HepG2 (cell line): ENCODE data around the gene TMEFF1. TPM values are rescaled to one million over a fixed set of nuclear protein-coding genes. Genes with fewer than 3 reads are reported as not detected.
A peak's percentile ranks its signal among the peaks of the same experiment; 100 is the strongest.

Experiments used
- ATAC-seq: fragments of 200-7000 bp; cut with Tn5 transposase; 3 replicates; pipeline ENCODE4 v1.9.1; 2020; ENCODE audit warnings: mild to moderate bottlenecking, moderate library complexity
- BruUV-seq: library from RNA; stranded (reverse); fragments of 400-500 nt; replicated peaks from 2 replicates; lab custom pipeline; 2021; lab: Mats Ljungman, UMichigan
- CTCF ChIA-PET: fragments of 300-600 bp; formaldehyde crosslinking; extraction: SDS; loops from one replicate; lab custom pipeline; 2021; ENCODE audit warnings: low total read pairs, inconsistent platforms, low intra/inter-chr PET ratio; lab: Yijun Ruan, JAX
- POLR2A ChIA-PET: fragments of 350-600 bp; sonication (Branson Sonifier 250); formaldehyde crosslinking; loops from one replicate; lab custom pipeline; 2020; ENCODE audit warnings: antibody characterized with exemption, inconsistent platforms; lab: Yijun Ruan, JAX
- DNase-seq: peaks from one replicate; pipeline ENCODE4 v3.0.0-alpha.2; 2015; ENCODE audit warnings: low spot score
- FAIRE-seq: peaks from 3 replicates; lab custom pipeline; 2011; peaks lifted over from hg19 to GRCh38; lab: Jason Lieb, UNC
- H2AFZ ChIP-seq: one replicate; pipeline ENCODE4 v1.6.1; 2011; ENCODE audit warnings: low read length, inconsistent platforms
- H3K27ac ChIP-seq: fragments of 300-600 bp; 3 replicates; pipeline ENCODE4 v1.8.0; 2011; ENCODE audit warnings: mixed run types, mild to moderate bottlenecking, mixed read lengths, low read length, inconsistent platforms; ENCODE audit not compliant: insufficient read depth; ENCODE audit errors: extremely low read length
- H3K27me3 ChIP-seq, 2 experiments: fragments of 200-600 bp in 1 of 2; 2 replicates in 1 of 2; 3 replicates in 1 of 2; pipeline versions ENCODE4 v1.6.0 to v1.8.0; 2011; ENCODE audit warnings: low read length in 2 of 2, mild to moderate bottlenecking in 2 of 2, moderate library complexity in 2 of 2, inconsistent platforms in 1 of 2; ENCODE audit not compliant: insufficient read depth in 2 of 2, control insufficient read depth in 1 of 2
- H3K36me3 ChIP-seq, 2 experiments: fragments of 200-600 bp in 1 of 2; replicated peaks in 1 of 2; 2 replicates in 1 of 2; 3 replicates in 1 of 2; pipeline versions ENCODE4 v1.5.1 to v1.8.0; 2011; ENCODE audit warnings: low read length in 2 of 2, inconsistent platforms in 1 of 2; ENCODE audit not compliant: insufficient read depth in 2 of 2, control insufficient read depth in 1 of 2
- H3K4me1 ChIP-seq: 2 replicates; pipeline ENCODE4 v1.5.1; 2012; ENCODE audit warnings: low read length, inconsistent platforms; ENCODE audit not compliant: insufficient read depth
- H3K4me2 ChIP-seq: 2 replicates; pipeline ENCODE4 v1.6.0; 2011; ENCODE audit warnings: low read depth, low read length, inconsistent platforms
- H3K4me3 ChIP-seq, 3 experiments: fragments of 200-600 bp in 1 of 3; sonication (generic), shearing (Covaris generic) in 1 of 3; replicated peaks in 1 of 3; 2 replicates each; pipeline ENCODE4 v1.5.1; 2011 to 2016; ENCODE audit warnings: low read length in 3 of 3, inconsistent platforms in 2 of 3, low read depth in 2 of 3, mild to moderate bottlenecking in 2 of 3, control low read depth in 1 of 3, mixed read lengths in 1 of 3; ENCODE audit not compliant: insufficient read depth in 1 of 3
- H3K79me2 ChIP-seq: one replicate; pipeline ENCODE4 v1.6.1; 2011; ENCODE audit warnings: low read length, inconsistent platforms; ENCODE audit not compliant: insufficient read depth
- H3K9ac ChIP-seq: 2 replicates; pipeline ENCODE4 v1.6.0; 2011; ENCODE audit warnings: mild to moderate bottlenecking, low read depth, low read length, inconsistent platforms; ENCODE audit not compliant: insufficient read depth
- H3K9me3 ChIP-seq: 2 replicates; pipeline ENCODE4 v1.5.1; 2012; ENCODE audit warnings: mild to moderate bottlenecking, low read length
- H4K20me1 ChIP-seq: 2 replicates; pipeline ENCODE4 v1.6.0; 2011; ENCODE audit warnings: inconsistent platforms, mild to moderate bottlenecking, low read length, moderate library complexity; ENCODE audit not compliant: insufficient read depth
- KIAA2018 ChIP-seq: sonication (generic); formaldehyde crosslinking; IDR thresholded peaks from 2 replicates; pipeline ENCODE4 v1.5.0; 2020; ENCODE audit warnings: mild to moderate bottlenecking, missing genetic modification reagents, borderline replicate concordance
- MAZ ChIP-seq, 2 experiments: sonication (generic) in 1 of 2; formaldehyde crosslinking in 1 of 2; IDR thresholded peaks; 2 replicates each; pipeline versions ENCODE4 v1.5.0 to v1.6.1; 2012 to 2020; ENCODE audit warnings: low read depth in 2 of 2, mild to moderate bottlenecking in 2 of 2, borderline replicate concordance in 1 of 2, improper control_type of control experiment in 1 of 2, low read length in 1 of 2, missing genetic modification reagents in 1 of 2, moderate library complexity in 1 of 2
- PITX1 ChIP-seq: sonication (generic); formaldehyde crosslinking; IDR thresholded peaks from 2 replicates; pipeline ENCODE4 v1.5.1; 2020; ENCODE audit warnings: mild to moderate bottlenecking, missing genetic modification reagents
- TCF7L2 ChIP-seq: IDR thresholded peaks from 2 replicates; pipeline ENCODE4 v1.6.1; 2011; ENCODE audit warnings: mild to moderate bottlenecking, low read depth, low read length, moderate library complexity
- U2AF1 ChIP-seq: fragments of 200-400 bp; formaldehyde crosslinking; optimal IDR thresholded peaks from 2 replicates; pipeline ENCODE3; 2017; ENCODE audit warnings: mild to moderate bottlenecking, low read depth, low read length
- YY1 ChIP-seq: IDR thresholded peaks from 2 replicates; pipeline ENCODE4 v1.6.1; 2011; ENCODE audit warnings: low read length, low read depth, moderate library complexity, mild to moderate bottlenecking; ENCODE audit not compliant: insufficient read depth, insufficient replicate concordance
- ZNF232 ChIP-seq: sonication (generic); formaldehyde crosslinking; IDR thresholded peaks from 2 replicates; pipeline ENCODE4 v1.4.0; 2020; ENCODE audit warnings: missing genetic modification reagents, borderline replicate concordance
- ZNF251 ChIP-seq: sonication (generic); formaldehyde crosslinking; IDR thresholded peaks from 2 replicates; pipeline ENCODE4 v1.9.0; 2021; ENCODE audit warnings: mild to moderate bottlenecking, missing genetic modification reagents
- ZNF570 ChIP-seq: sonication (generic); formaldehyde crosslinking; IDR thresholded peaks from 2 replicates; pipeline ENCODE4 v1.4.0; 2020; ENCODE audit warnings: mild to moderate bottlenecking, missing genetic modification reagents, borderline replicate concordance
- ZNF777 ChIP-seq: sonication (generic); formaldehyde crosslinking; IDR thresholded peaks from 2 replicates; pipeline ENCODE4 v1.4.0; 2020; ENCODE audit warnings: missing genetic modification reagents
- WGBS: methylation state at CpG from one replicate; pipeline ENCODE4 v1.1.6; 2017; ENCODE audit warnings: low lambda C conversion rate; 5-methylcytosine and 5-hydroxymethylcytosine counted together
- in situ Hi-C: cut with HindIII; loops from 2 replicates; pipeline ENCODE4 v1.10.0; 2017; ENCODE audit warnings: low pct_unique_long_range_greater_than_20kb; ENCODE audit not compliant: extremely low pct_ligation_motif_present
- intact Hi-C: fragments of 100-400 bp; cut with micrococcal nuclease; formaldehyde crosslinking; loops from one replicate; pipeline ENCODE4 v1.10.0; 2022; ENCODE audit not compliant: unreplicated experiment
- polyA plus RNA-seq, 8 experiments: library from polyadenylated mRNA; depleted of rRNA in 3 of 8; stranded (reverse) in 7 of 8; unstranded in 1 of 8; fragments of >200 nt; fragmentation: Illumina TruSeq in 4 of 8; extraction: Trizol in 4 of 8; gene quantifications; 2 replicates each; pipeline versions ENCODE4 v1.2.1 to v1.2.3, GENCODE V29; 2011 to 2016; ENCODE audit warnings: low read depth in 4 of 8, missing spikeins in 1 of 8, mixed read lengths in 1 of 8; ENCODE audit not compliant: insufficient read depth in 1 of 8
- total RNA-seq, 5 experiments: library from RNA; depleted of rRNA; stranded (reverse); fragments of >200 nt; fragmentation: Illumina TruSeq; extraction: Trizol; gene quantifications; 2 replicates each; pipeline ENCODE4 v1.2.3, GENCODE V29; 2016; ENCODE audit warnings: low read depth in 1 of 5
- TF ChIP-seq, protein P1 (sequence below): sonication (generic); formaldehyde crosslinking; IDR thresholded peaks from 2 replicates; pipeline ENCODE4 v1.5.0; 2020; ENCODE audit warnings: missing genetic modification reagents, mild to moderate bottlenecking, borderline replicate concordance
- TF ChIP-seq, protein P2 (sequence below): IDR thresholded peaks from 2 replicates; pipeline ENCODE4 v1.6.1; 2016; ENCODE audit warnings: missing compliant biosample characterization, missing genetic modification reagents, borderline replicate concordance

The TMEFF1 gene
- total and polyA plus RNA-seq, 2 of the 13 experiments (the other 11 are each of a cell fraction or from before 2014, with no cell fraction given) = 0.87 to 1.9 TPM

DNA sequence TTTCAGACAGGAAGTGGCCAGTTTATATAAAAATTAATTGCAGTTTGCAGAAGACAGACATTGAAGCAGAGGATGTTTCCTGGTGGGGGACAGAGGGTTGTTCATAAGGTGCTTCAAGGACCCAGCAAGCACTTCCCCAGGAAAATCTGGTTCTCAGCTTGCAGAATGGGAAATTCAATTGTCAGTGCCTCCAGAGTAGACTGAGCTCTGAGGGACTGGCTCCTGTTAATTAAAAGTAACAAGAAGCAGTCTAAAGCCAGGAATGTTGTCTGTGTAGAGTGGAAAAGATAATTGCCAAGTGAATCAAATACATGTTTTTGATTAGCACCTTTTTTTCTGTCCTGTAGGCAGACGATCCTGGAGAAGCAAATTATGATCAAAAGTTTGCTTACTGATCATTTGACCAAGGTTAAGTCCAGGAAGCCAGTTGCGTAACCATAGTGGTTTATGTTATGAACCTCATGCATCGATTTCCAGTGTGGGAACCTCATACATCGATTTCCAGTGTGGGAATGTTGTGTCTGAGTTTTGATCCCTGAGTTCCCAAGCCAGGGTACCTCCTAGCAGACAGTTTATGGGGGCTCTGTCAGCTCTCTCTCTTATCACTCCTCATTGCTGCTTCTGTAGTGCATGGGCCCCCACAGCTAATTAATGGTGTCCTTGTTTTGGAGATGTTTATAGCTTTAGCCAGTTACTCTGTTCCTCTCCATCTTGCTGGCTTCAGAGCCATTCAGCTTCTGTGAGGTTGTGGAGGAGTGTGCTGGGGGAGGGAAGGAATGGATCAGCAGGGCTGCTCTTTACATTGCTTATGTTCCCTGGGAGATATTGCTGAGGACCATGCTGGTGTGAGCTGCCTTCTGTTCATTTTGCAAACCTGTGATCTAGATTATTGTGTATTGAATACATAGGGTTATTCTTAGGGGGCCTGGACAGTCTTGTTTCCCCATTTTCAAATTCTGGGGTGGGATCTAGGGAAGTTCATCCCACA lies 28.9 kb upstream of the TMEFF1 start:
- Histone ChIP-seq H3K9me3 (no peaks in the 10 kb centered on the region), H3K36me3 (peaks cover 4 to 7% of the 10 kb centered on the region in 2 experiments; a peak in 4 of 5 replicates), H3K27me3 (no peaks in the 10 kb centered on the region), H4K20me1 (no peaks in the 10 kb centered on the region), H3K4me1 (peaks cover 21% of the 10 kb centered on the region), H3K9ac (no peak overlapping the region), H3K27ac (no peak overlapping the region), H3K4me2 (peak overlapping the region; percentile 8; the same call in 1 of the 2 replicates), H3K79me2 (peaks cover 8% of the 10 kb centered on the region), H3K4me3 (no peak overlapping the region), H2AFZ (no peak overlapping the region)
- WGBS = 37% methylated on average over 4 of the region's 4 CpGs
- peak; percentile 26 for FAIRE-seq
- intact Hi-C loops (no loop called here), in situ Hi-C loops (no loop called here)
- POLR2A ChIA-PET = no interaction called here
- DNase-seq = peak; percentile 47
- no TSS peak for BruUV-seq
- peak; percentile 83 for ATAC-seq
- CTCF ChIA-PET = no interaction called here
- TF ChIP-seq PITX1 (CRISPR knock-in tag) (peak; percentile 74; the same call in 1 of the 2 replicates), YY1 (no peak), ZNF251 (CRISPR knock-in tag) (no peak), U2AF1 (no peak), ZNF777 (no peak), TCF7L2 (no peak), MAZ (IDR thresholded peaks at IDR 0.05; ENCODE audit: borderline replicate concordance, low read depth, low read length) (no peak), MAZ (CRISPR knock-in tag; IDR thresholded peaks at IDR 0.05; ENCODE audit: low read depth) (0 out of 2 replicates have a peak, but pooled peaks have one; percentile 30), ZNF570 (CRISPR knock-in tag) (no peak), ZNF232 (CRISPR knock-in tag) (no peak), KIAA2018 (CRISPR knock-in tag) (no peak)
- TF ChIP-seq, protein P1, sequence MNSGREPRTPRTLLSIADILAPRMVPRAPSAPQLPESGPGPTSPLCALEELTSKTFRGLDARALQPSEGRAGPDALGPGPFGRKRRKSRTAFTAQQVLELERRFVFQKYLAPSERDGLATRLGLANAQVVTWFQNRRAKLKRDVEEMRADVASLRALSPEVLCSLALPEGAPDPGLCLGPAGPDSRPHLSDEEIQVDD = no peak
- TF ChIP-seq, protein P2, sequence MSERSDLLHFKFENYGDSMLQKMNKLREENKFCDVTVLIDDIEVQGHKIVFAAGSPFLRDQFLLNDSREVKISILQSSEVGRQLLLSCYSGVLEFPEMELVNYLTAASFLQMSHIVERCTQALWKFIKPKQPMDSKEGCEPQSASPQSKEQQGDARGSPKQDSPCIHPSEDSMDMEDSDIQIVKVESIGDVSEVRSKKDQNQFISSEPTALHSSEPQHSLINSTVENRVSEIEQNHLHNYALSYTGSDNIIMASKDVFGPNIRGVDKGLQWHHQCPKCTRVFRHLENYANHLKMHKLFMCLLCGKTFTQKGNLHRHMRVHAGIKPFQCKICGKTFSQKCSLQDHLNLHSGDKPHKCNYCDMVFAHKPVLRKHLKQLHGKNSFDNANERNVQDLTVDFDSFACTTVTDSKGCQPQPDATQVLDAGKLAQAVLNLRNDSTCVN (CRISPR knock-in tag) = no peak
